GM23338 (cell line): Measurements from ENCODE around the gene PIK3CB. TPM values are rescaled to one million over a fixed set of nuclear protein-coding genes. Genes with fewer than 3 reads are reported as not detected.

Source experiments
- ATAC-seq: fragments of 200-7000 bp; cut with Tn5 transposase; 3 replicates; pipeline ENCODE4 v1.9.1; 2020
- DNase-seq: peaks from one replicate; pipeline ENCODE4 v3.0.0-alpha.2; 2015; ENCODE audit warnings: low spot score
- H2AFZ ChIP-seq: fragments of 200-600 bp; sonication (generic); 2 replicates; pipeline ENCODE4 v1.8.0; 2016; ENCODE audit warnings: antibody characterized with exemption, mild to moderate bottlenecking, moderate library complexity
- H3F3A ChIP-seq: fragments of 200-600 bp; sonication (generic); replicated peaks from 2 replicates; pipeline ENCODE4 v1.8.0; 2017; ENCODE audit warnings: antibody characterized with exemption, mixed run types, low read depth
- H3K27ac ChIP-seq: fragments of 200-600 bp; sonication (generic); 2 replicates; pipeline ENCODE4 v1.6.1; 2016; ENCODE audit warnings: low read depth
- H3K27me3 ChIP-seq: fragments of 200-600 bp; sonication (generic); 2 replicates; pipeline ENCODE4 v1.8.0; 2016; ENCODE audit warnings: mild to moderate bottlenecking, mixed run types, moderate library complexity; ENCODE audit not compliant: insufficient read depth
- H3K36me3 ChIP-seq: fragments of 200-600 bp; sonication (generic); 2 replicates; pipeline ENCODE4 v1.8.0; 2016; ENCODE audit warnings: mild to moderate bottlenecking; ENCODE audit not compliant: insufficient read depth
- H3K4me1 ChIP-seq: fragments of 200-600 bp; sonication (generic); 2 replicates; pipeline ENCODE4 v1.8.0; 2016; ENCODE audit warnings: mild to moderate bottlenecking, moderate library complexity; ENCODE audit not compliant: insufficient read depth
- H3K4me2 ChIP-seq: fragments of 200-600 bp; sonication (generic); 2 replicates; pipeline ENCODE4 v1.7.1; 2017; ENCODE audit warnings: mixed run types
- H3K4me3 ChIP-seq: fragments of 200-600 bp; sonication (generic); 2 replicates; pipeline ENCODE4 v1.6.1; 2016; ENCODE audit warnings: mixed run types
- H3K79me2 ChIP-seq: fragments of 200-600 bp; sonication (generic); replicated peaks from 2 replicates; pipeline ENCODE4 v1.8.0; 2017; ENCODE audit warnings: mild to moderate bottlenecking; ENCODE audit not compliant: insufficient read depth
- H3K9me2 ChIP-seq: fragments of 200-600 bp; sonication (generic); 2 replicates; pipeline ENCODE4 v1.8.0; 2017; ENCODE audit not compliant: insufficient read depth
- H4K20me1 ChIP-seq: fragments of 200-600 bp; sonication (generic); replicated peaks from 2 replicates; pipeline ENCODE4 v1.8.0; 2017; ENCODE audit warnings: mild to moderate bottlenecking; ENCODE audit not compliant: insufficient read depth
- H3K27ac Mint-ChIP-seq: 2 replicates; pipeline ENCODE4 v1.8.0; 2020; ENCODE audit warnings: inconsistent platforms, mild to moderate bottlenecking, moderate library complexity, mixed read lengths
- H3K27me3 Mint-ChIP-seq: 3 replicates; pipeline ENCODE4 v1.8.0; 2022; ENCODE audit warnings: low read depth, mild to moderate bottlenecking, moderate library complexity, mixed read lengths, inconsistent platforms; ENCODE audit not compliant: insufficient read depth, poor library complexity
- H3K36me3 Mint-ChIP-seq: 3 replicates; pipeline ENCODE4 v1.8.0; 2021; ENCODE audit warnings: low read depth, mild to moderate bottlenecking, inconsistent platforms, moderate library complexity, mixed read lengths
- H3K4me1 Mint-ChIP-seq: 3 replicates; pipeline ENCODE4 v1.8.0; 2020; ENCODE audit warnings: mild to moderate bottlenecking, inconsistent platforms, mixed read lengths
- H3K4me3 Mint-ChIP-seq: 3 replicates; pipeline ENCODE4 v1.8.0; 2021; ENCODE audit warnings: moderate library complexity, mild to moderate bottlenecking, inconsistent platforms, mixed read lengths
- H3K9me3 Mint-ChIP-seq: 3 replicates; pipeline ENCODE4 v1.8.0; 2020; ENCODE audit warnings: moderate library complexity, mild to moderate bottlenecking, inconsistent platforms, mixed read lengths
- CREB1 ChIP-seq: fragments of 250-450 bp; sonication (Bioruptor Pico); IDR thresholded peaks from 2 replicates; pipeline ENCODE4 v1.5.0; 2020; ENCODE audit warnings: low read depth, mild to moderate bottlenecking, moderate library complexity
- ETS1 ChIP-seq: IDR thresholded peaks from 2 replicates; pipeline ENCODE4 v1.6.1; 2016; ENCODE audit warnings: antibody characterized with exemption
- EZH2 ChIP-seq: fragments of 200-600 bp; sonication (generic); IDR thresholded peaks from one replicate; pipeline ENCODE4 v1.8.0; 2017; ENCODE audit warnings: antibody characterized with exemption, mild to moderate bottlenecking, low read depth; ENCODE audit not compliant: unreplicated experiment
- EZH2phosphoT487 ChIP-seq: fragments of 200-600 bp; sonication (generic); IDR thresholded peaks from one replicate; pipeline ENCODE4 v1.8.1; 2018; ENCODE audit warnings: antibody characterized with exemption; ENCODE audit not compliant: unreplicated experiment
- NANOG ChIP-seq: IDR thresholded peaks from 2 replicates; pipeline ENCODE4 v1.6.1; 2016; ENCODE audit warnings: antibody characterized with exemption, borderline replicate concordance
- POLR2AphosphoS5 ChIP-seq: IDR thresholded peaks from 2 replicates; pipeline ENCODE4 v1.6.1; 2016; ENCODE audit warnings: antibody characterized with exemption, low read depth
- REST ChIP-seq: IDR thresholded peaks from one replicate; pipeline ENCODE4 v1.6.1; 2018; ENCODE audit warnings: antibody characterized with exemption; ENCODE audit not compliant: unreplicated experiment
- STAT1 ChIP-seq: IDR thresholded peaks from one replicate; pipeline ENCODE4 v1.6.1; 2016; ENCODE audit warnings: antibody characterized with exemption; ENCODE audit not compliant: unreplicated experiment
- ZNF114 ChIP-seq: fragments of 250-450 bp; sonication (Bioruptor Pico); IDR thresholded peaks from 2 replicates; pipeline ENCODE4 v1.5.0; 2020; ENCODE audit warnings: mild to moderate bottlenecking, moderate library complexity
- polyA plus RNA-seq: library from polyadenylated mRNA; unstranded; fragments of >200 nt; fragmentation: Nextera tagmentation; extraction: Ambion mirVana; gene quantifications from 2 replicates; pipeline ENCODE4 v1.2.1, GENCODE V29; 2016
- total RNA-seq: library from RNA; depleted of rRNA; stranded (reverse); fragments of >200 nt; shearing (Covaris generic); gene quantifications from 2 replicates; pipeline ENCODE4 v1.2.3, GENCODE V29; 2014
- TF ChIP-seq, protein P1 (sequence below): fragments of 250-450 bp; sonication (Bioruptor Pico); IDR thresholded peaks from 2 replicates; pipeline ENCODE4 v1.5.0; 2020; ENCODE audit warnings: mild to moderate bottlenecking, moderate library complexity
- TF ChIP-seq, protein P2 (sequence below), 2 experiments: fragments of 200-600 bp in 1 of 2; sonication (generic) in 1 of 2; conservative IDR thresholded peaks; 2 replicates each; pipeline versions ENCODE4 v1.5.1 to v1.6.1; 2016 to 2017; ENCODE audit warnings: antibody characterized with exemption in 2 of 2, low read depth in 2 of 2, mild to moderate bottlenecking in 2 of 2, moderate library complexity in 1 of 2

PIK3CB gene
- total and polyA plus RNA-seq, 2 experiments from 2014 or later: 13.3 to 32.4 TPM

DNA sequence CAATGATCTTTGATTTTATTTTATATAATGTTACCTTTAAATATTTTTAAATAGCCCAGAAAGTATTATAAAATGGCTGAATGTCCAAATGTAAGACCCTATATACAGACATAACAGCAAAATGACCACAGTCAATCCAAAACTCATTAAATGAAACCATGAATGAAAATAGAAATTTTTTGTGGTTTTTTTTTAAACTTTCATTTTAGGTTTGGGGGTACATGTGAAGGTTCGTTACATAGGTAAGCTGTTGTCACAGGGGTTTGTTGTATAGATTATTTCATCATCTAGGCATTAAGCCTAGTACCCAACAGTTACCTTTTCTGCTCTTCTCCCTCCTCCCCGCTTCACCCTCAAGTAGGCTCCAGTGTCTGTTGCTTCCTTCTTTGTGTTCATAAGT, 117.4 kb downstream of the PIK3CB start:
- Mint-ChIP-seq H3K27ac (no peak overlapping the region), H3K27me3 (no peaks in the 10 kb centered on the region), H3K36me3 (peaks cover 4% of the 10 kb centered on the region; the same call in 2 of the 3 replicates), H3K4me1 (no peaks in the 10 kb centered on the region), H3K4me3 (no peak overlapping the region), H3K9me3 (no peaks in the 10 kb centered on the region)
- Histone ChIP-seq H3K9me2 (no peaks in the 10 kb centered on the region), H3F3A (no peaks in the 10 kb centered on the region), H3K27me3 (no peaks in the 10 kb centered on the region), H3K36me3 (no peaks in the 10 kb centered on the region), H2AFZ (no peak overlapping the region), H3K79me2 (no peaks in the 10 kb centered on the region), H3K4me2 (no peak overlapping the region), H3K27ac (no peak overlapping the region), H3K4me3 (no peak overlapping the region), H4K20me1 (no peaks in the 10 kb centered on the region), H3K4me1 (no peaks in the 10 kb centered on the region)
- DNase-seq (no peak), ATAC-seq (no peak)
- no peak for TF ChIP-seq CREB1 (CRISPR knock-in tag)
- no peak for TF ChIP-seq STAT1
- no peak for TF ChIP-seq EZH2
- TF ChIP-seq ZNF114 (CRISPR knock-in tag): no peak
- TF ChIP-seq EZH2phosphoT487: no peak
- TF ChIP-seq, protein P1, sequence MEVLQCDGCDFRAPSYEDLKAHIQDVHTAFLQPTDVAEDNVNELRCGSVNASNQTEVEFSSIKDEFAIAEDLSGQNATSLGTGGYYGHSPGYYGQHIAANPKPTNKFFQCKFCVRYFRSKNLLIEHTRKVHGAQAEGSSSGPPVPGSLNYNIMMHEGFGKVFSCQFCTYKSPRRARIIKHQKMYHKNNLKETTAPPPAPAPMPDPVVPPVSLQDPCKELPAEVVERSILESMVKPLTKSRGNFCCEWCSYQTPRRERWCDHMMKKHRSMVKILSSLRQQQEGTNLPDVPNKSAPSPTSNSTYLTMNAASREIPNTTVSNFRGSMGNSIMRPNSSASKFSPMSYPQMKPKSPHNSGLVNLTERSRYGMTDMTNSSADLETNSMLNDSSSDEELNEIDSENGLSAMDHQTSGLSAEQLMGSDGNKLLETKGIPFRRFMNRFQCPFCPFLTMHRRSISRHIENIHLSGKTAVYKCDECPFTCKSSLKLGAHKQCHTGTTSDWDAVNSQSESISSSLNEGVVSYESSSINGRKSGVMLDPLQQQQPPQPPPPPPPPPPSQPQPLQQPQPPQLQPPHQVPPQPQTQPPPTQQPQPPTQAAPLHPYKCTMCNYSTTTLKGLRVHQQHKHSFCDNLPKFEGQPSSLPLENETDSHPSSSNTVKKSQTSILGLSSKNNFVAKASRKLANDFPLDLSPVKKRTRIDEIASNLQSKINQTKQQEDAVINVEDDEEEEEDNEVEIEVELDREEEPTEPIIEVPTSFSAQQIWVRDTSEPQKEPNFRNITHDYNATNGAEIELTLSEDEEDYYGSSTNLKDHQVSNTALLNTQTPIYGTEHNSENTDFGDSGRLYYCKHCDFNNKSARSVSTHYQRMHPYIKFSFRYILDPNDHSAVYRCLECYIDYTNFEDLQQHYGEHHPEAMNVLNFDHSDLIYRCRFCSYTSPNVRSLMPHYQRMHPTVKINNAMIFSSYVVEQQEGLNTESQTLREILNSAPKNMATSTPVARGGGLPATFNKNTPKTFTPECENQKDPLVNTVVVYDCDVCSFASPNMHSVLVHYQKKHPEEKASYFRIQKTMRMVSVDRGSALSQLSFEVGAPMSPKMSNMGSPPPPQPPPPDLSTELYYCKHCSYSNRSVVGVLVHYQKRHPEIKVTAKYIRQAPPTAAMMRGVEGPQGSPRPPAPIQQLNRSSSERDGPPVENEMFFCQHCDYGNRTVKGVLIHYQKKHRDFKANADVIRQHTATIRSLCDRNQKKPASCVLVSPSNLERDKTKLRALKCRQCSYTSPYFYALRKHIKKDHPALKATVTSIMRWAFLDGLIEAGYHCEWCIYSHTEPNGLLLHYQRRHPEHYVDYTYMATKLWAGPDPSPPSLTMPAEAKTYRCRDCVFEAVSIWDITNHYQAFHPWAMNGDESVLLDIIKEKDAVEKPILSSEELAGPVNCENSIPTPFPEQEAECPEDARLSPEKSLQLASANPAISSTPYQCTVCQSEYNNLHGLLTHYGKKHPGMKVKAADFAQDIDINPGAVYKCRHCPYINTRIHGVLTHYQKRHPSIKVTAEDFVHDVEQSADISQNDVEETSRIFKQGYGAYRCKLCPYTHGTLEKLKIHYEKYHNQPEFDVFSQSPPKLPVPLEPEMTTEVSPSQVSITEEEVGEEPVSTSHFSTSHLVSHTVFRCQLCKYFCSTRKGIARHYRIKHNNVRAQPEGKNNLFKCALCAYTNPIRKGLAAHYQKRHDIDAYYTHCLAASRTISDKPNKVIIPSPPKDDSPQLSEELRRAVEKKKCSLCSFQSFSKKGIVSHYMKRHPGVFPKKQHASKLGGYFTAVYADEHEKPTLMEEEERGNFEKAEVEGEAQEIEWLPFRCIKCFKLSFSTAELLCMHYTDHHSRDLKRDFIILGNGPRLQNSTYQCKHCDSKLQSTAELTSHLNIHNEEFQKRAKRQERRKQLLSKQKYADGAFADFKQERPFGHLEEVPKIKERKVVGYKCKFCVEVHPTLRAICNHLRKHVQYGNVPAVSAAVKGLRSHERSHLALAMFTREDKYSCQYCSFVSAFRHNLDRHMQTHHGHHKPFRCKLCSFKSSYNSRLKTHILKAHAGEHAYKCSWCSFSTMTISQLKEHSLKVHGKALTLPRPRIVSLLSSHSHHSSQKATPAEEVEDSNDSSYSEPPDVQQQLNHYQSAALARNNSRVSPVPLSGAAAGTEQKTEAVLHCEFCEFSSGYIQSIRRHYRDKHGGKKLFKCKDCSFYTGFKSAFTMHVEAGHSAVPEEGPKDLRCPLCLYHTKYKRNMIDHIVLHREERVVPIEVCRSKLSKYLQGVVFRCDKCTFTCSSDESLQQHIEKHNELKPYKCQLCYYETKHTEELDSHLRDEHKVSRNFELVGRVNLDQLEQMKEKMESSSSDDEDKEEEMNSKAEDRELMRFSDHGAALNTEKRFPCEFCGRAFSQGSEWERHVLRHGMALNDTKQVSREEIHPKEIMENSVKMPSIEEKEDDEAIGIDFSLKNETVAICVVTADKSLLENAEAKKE (CRISPR knock-in tag): no peak
- no peak for TF ChIP-seq REST
- TF ChIP-seq POLR2AphosphoS5: no peak
- no peak for TF ChIP-seq NANOG
- no peak for TF ChIP-seq ETS1
- TF ChIP-seq, protein P2, sequence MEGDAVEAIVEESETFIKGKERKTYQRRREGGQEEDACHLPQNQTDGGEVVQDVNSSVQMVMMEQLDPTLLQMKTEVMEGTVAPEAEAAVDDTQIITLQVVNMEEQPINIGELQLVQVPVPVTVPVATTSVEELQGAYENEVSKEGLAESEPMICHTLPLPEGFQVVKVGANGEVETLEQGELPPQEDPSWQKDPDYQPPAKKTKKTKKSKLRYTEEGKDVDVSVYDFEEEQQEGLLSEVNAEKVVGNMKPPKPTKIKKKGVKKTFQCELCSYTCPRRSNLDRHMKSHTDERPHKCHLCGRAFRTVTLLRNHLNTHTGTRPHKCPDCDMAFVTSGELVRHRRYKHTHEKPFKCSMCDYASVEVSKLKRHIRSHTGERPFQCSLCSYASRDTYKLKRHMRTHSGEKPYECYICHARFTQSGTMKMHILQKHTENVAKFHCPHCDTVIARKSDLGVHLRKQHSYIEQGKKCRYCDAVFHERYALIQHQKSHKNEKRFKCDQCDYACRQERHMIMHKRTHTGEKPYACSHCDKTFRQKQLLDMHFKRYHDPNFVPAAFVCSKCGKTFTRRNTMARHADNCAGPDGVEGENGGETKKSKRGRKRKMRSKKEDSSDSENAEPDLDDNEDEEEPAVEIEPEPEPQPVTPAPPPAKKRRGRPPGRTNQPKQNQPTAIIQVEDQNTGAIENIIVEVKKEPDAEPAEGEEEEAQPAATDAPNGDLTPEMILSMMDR (conservative IDR thresholded peaks at IDR 0.05; ENCODE audit: low read depth in 2 of 2): no peak
